Right lobe of liver (tissue), 6 donors: ENCODE measurements around the gene LENG8. TPM values are rescaled to one million over a fixed set of nuclear protein-coding genes. Genes with fewer than 3 reads are reported as not detected.

Experiments used
- ATAC-seq, 4 donors: fragments of 200-7000 bp; cut with Tn5 transposase; one replicate each; pipeline ENCODE4 v1.9.1; 2020; ENCODE audit warnings: mild to moderate bottlenecking in 4 of 4, moderate library complexity in 4 of 4
- DNase-seq, 3 donors: peaks; one replicate each; pipeline ENCODE4 v3.0.0-alpha.2; 2020
- H3K27ac ChIP-seq, 3 donors: fragments of 200-600 bp; one replicate each; pipeline ENCODE4 v1.8.0; 2022
- H3K27me3 ChIP-seq, 2 donors: fragments of 200-600 bp; one replicate each; pipeline ENCODE4 v1.8.0; 2022
- H3K36me3 ChIP-seq, 4 donors: fragments of 200-600 bp; sonication (generic) in 1 of 4; one replicate each; pipeline versions ENCODE4 v1.5.1 to v1.8.0; 2017 to 2022; ENCODE audit warnings: control low read depth in 1 of 4
- H3K4me1 ChIP-seq, 4 donors: fragments of 200-600 bp; sonication (generic) in 1 of 4; one replicate each; pipeline versions ENCODE4 v1.5.1 to v1.8.0; 2017 to 2022; ENCODE audit warnings: control low read depth in 1 of 4
- H3K4me3 ChIP-seq, 3 donors: fragments of 200-600 bp; one replicate each; pipeline ENCODE4 v1.8.0; 2022
- H3K9me3 ChIP-seq, 4 donors: fragments of 200-600 bp; sonication (generic) in 1 of 4; one replicate each; pipeline versions ENCODE4 v1.5.1 to v1.8.0; 2017 to 2022; ENCODE audit warnings: control low read depth in 1 of 4
- POLR2A ChIP-seq: fragments of 450-650 bp; IDR thresholded peaks from one replicate; pipeline ENCODE4 v1.6.1; 2017; ENCODE audit warnings: antibody characterized with exemption, mild to moderate bottlenecking
- WGBS: methylation state at CpG from one replicate; pipeline ENCODE4 v1.1.6; 2018; ENCODE audit warnings: low coverage, low lambda C conversion rate; ENCODE audit not compliant: insufficient coverage; ENCODE audit errors: missing lambda C conversion rate; 5-methylcytosine and 5-hydroxymethylcytosine counted together
- intact Hi-C, 2 donors: fragments of 100-400 bp; cut with DNase I; formaldehyde crosslinking; loops; one replicate each; pipeline versions ENCODE4 v1.11.2 to v1.14.1; 2022
- total RNA-seq, 6 experiments: library from RNA; depleted of rRNA in 2 of 6; stranded (reverse); fragments of >200 nt in 2 of 6; fragmentation: NEBNext Ultra II Directional in 3 of 6; extraction: Animal tissue kit (Norgen Biotek cat#: 25700) in 3 of 6; gene quantifications; one replicate each; pipeline versions ENCODE4 v1.1.0 to v1.2.4, GENCODE V29; 2016 to 2023
- TF ChIP-seq, protein P1 (sequence below), 4 donors: fragments of 200-600 bp in 3 of 4; fragments of 450-650 bp in 1 of 4; IDR thresholded peaks; one replicate each; pipeline versions ENCODE4 v1.5.1 to v1.8.0; 2016 to 2022; ENCODE audit warnings: antibody characterized with exemption in 4 of 4, mild to moderate bottlenecking in 2 of 4
- donor health status: DM: no; HTN: yes; CAD: no.
- donor health status: DM: no; HTN: no; CAD: no.
- donor health status: DM: no; HTN: no; CAD: no.
- donor health status: DM: no; HTN: yes; CAD: no.
- donor health status: DM: no; HTN: yes; CAD: no.

The LENG8 gene
- total RNA-seq, 6 experiments from 2014 or later: 29.8 to 66.3 (median 41.1) TPM

DNA sequence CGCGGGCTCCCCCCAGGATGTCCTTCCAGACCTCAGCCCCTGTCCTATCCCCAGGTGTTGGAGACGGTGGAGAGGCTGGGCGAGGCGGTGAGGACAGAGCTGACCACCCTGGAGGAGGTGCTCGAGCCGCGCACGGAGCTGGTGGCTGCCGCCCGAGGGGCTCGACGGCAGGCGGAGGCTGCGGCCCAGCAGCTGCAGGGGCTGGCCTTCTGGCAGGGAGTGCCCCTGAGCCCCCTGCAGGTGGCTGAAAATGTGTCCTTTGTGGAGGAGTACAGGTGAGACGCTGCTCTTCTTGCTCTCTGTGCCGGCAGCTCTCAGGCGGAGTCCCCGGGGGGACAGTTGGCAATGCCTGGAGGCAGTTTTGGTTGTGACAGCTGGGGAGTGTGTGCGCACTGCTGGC is 26.9 kb upstream of the LENG8 start:
- Histone ChIP-seq H3K4me1 (no peaks in the 10 kb centered on the region), H3K36me3 (no peaks in the 10 kb centered on the region), H3K4me3 (no peak overlapping the region), H3K9me3 (no peaks in the 10 kb centered on the region), H3K27me3 (no peaks in the 10 kb centered on the region), H3K27ac (no peak overlapping the region)
- WGBS: 34% methylated on average over 9 of the region's 20 CpGs
- TF ChIP-seq, protein P1, sequence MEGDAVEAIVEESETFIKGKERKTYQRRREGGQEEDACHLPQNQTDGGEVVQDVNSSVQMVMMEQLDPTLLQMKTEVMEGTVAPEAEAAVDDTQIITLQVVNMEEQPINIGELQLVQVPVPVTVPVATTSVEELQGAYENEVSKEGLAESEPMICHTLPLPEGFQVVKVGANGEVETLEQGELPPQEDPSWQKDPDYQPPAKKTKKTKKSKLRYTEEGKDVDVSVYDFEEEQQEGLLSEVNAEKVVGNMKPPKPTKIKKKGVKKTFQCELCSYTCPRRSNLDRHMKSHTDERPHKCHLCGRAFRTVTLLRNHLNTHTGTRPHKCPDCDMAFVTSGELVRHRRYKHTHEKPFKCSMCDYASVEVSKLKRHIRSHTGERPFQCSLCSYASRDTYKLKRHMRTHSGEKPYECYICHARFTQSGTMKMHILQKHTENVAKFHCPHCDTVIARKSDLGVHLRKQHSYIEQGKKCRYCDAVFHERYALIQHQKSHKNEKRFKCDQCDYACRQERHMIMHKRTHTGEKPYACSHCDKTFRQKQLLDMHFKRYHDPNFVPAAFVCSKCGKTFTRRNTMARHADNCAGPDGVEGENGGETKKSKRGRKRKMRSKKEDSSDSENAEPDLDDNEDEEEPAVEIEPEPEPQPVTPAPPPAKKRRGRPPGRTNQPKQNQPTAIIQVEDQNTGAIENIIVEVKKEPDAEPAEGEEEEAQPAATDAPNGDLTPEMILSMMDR (IDR thresholded peaks at IDR 0.05): no peak
- TF ChIP-seq POLR2A: no peak
- intact Hi-C loops: no loop called here
- no peak for ATAC-seq
- DNase-seq: no peak

DNA sequence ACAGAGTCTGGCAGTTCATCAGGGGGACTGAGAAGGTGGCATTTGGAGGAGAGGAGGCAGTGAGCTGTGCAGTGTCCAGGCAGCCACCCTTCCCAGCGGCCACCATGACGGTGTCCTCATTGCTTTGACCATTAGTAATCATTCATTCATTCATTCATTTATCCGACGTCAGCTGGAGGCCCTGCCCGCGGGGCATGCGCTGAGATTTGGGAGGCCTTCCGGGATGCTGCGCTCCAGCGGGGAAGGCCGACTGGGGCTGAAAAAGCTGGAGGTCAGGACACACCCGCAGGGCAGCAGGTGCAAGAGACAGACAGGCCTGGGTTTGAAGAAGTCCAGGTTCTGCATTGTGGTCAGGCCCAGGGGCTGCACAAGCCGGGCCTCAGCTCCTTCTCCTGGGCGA is 24.8 kb upstream of the LENG8 start:
- H3K27me3 ChIP-seq: peaks cover 0 to 3% of the 10 kb centered on the region in 2 donors
- no peak overlapping the region for H3K27ac ChIP-seq
- no CpG with 5 or more reads among the region's 14 CpGs for WGBS
- TF ChIP-seq POLR2A: no peak
- no peaks in the 10 kb centered on the region for H3K36me3 ChIP-seq
- intact Hi-C loops: no loop called here
- no peak overlapping the region for H3K4me3 ChIP-seq
- H3K9me3 ChIP-seq: no peaks in the 10 kb centered on the region
- DNase-seq (no peak), ATAC-seq (no peak)
- no peaks in the 10 kb centered on the region for H3K4me1 ChIP-seq

DNA sequence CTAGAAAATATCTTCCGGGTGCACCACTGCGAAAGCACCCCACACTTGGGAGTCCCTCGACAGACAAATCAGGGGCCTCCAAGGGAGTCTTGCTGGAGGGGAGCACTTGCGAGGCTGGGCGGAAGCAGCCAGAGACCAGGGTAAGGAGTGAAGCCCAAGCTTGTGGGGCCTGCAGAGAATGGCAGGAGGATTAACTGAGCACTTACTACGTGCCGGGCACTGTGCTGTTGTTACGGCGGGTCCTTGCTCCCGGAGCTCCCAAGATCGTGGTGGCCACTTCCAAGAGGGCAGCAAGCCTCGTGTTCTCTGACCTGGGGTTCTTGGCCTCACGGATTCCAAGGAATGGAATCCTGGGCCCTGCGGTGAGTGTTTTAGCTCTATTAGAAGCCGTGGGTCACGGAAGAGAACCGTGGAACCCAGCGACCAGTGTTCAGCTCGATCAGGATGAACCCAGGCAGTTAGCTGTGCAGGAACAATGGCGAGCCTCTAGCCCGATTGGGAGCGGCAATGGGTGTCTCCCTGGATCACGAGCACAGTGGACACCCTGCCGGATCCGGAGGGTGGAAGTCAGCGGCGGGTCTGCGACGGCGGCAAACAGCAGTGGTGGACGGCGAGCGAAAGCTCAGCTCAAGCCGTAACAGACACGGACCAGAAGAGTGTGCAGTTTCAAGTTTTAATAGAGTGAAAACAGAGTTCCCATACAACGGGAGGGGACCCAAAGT is 24.2 kb upstream of the LENG8 start:
- no peaks in the 10 kb centered on the region for H3K4me1 ChIP-seq
- TF ChIP-seq, protein P1 (IDR thresholded peaks at IDR 0.05): no peak
- no peak for TF ChIP-seq POLR2A
- no peak overlapping the region for H3K4me3 ChIP-seq
- no peak for ATAC-seq
- no peak overlapping the region for H3K27ac ChIP-seq
- no peaks in the 10 kb centered on the region for H3K36me3 ChIP-seq
- DNase-seq: no peak
- 85% methylated on average over 25 of the region's 36 CpGs for whole genome bisulfite sequencing
- H3K27me3 ChIP-seq: peaks cover 0 to 3% of the 10 kb centered on the region in 2 donors
- H3K9me3 ChIP-seq: no peaks in the 10 kb centered on the region
- intact Hi-C loops: no loop called here

DNA sequence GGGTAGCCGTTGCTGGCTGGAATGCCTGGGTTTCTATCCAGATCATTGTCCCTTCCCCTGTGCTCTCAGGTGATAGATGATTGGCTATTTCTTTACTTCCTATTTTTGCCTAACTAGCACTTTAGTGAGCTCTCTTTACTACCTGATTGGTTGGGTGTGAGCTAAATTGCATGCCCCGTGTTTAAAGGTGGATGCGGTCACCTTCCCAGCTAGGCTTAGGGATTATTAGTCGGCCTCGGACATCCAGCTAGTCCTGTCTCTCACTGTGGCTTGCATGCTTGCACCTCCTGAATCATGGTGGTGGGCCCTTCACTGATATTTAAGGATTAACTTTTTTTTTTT is 23.6 kb upstream of the LENG8 start:
- intact Hi-C loops: no loop called here
- H3K27me3 ChIP-seq: peaks cover 0 to 3% of the 10 kb centered on the region in 2 donors
- TF ChIP-seq POLR2A: no peak
- TF ChIP-seq, protein P1 (IDR thresholded peaks at IDR 0.05): no peak
- H3K9me3 ChIP-seq: no peaks in the 10 kb centered on the region
- WGBS: 68% methylated on average over 5 of the region's 5 CpGs
- no peak overlapping the region for H3K4me3 ChIP-seq
- no peaks in the 10 kb centered on the region for H3K4me1 ChIP-seq
- ATAC-seq: no peak
- H3K36me3 ChIP-seq: no peaks in the 10 kb centered on the region
- no peak for DNase-seq
- H3K27ac ChIP-seq: no peak overlapping the region

DNA sequence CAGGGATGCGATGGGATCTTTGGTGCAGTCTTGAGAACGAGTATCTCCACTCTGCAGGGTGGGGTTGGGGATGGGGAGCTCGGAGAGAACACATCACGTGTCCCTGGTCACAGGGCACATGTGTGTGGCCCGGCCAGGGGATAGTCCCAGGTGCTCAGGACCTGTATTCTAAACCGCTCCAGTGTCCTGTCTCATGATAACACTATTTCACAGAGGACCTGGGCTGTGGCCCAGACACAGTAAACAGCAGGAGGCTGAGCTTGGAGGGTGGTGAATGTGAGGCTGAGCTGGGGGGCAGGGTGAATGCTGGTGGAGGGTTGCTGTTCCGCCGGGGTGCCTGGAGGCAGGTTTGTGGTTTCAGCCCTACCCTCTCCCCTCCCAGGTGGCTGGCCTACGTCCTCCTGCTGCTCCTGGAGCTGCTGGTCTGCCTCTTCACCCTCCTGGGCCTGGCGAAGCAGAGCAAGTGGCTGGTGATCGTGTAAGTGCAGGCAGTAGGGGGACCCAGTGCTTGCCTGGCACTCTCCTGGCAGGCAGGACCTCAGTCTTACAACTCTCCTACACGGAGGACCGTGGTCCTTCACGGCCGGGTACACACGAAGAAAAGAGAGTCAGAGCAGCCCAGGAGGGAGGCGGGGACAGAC is 22.6 kb upstream of the LENG8 start:
- peaks cover 0 to 3% of the 10 kb centered on the region in 2 donors for H3K27me3 ChIP-seq
- no peak for ATAC-seq

More for the DNA sequence above, 22.6 kb upstream of the LENG8 start:
- no peaks in the 10 kb centered on the region for H3K9me3 ChIP-seq
- H3K27ac ChIP-seq: no peak overlapping the region
- no peak overlapping the region for H3K4me3 ChIP-seq
- no peak for DNase-seq
- intact Hi-C loops: no loop called here
- TF ChIP-seq POLR2A: no peak
- TF ChIP-seq, protein P1 (IDR thresholded peaks at IDR 0.05): no peak
- no peaks in the 10 kb centered on the region for H3K36me3 ChIP-seq
- 61% methylated on average over 5 of the region's 17 CpGs for WGBS
- H3K4me1 ChIP-seq: peaks cover 0 to 9% (median 0%) of the 10 kb centered on the region in 4 donors
